Osteoblast (primary cell): ENCODE results near the gene DHRS1. TPM values are rescaled to one million over a fixed set of nuclear protein-coding genes. Genes with fewer than 3 reads are reported as not detected.
A peak's percentile ranks its signal among the peaks of the same experiment; 100 is the strongest.

Experiments used
- DNase-seq: peaks from one replicate; pipeline ENCODE4 v3.0.0; 2011; ENCODE audit warnings: low spot score, mixed read lengths; ENCODE audit not compliant: insufficient read length; ENCODE audit errors: missing footprints
- H2AFZ ChIP-seq: 2 replicates; pipeline ENCODE4 v1.6.0; 2011; ENCODE audit warnings: mild to moderate bottlenecking, low read length
- H3K27ac ChIP-seq: 2 replicates; pipeline ENCODE4 v1.5.1; 2011; ENCODE audit warnings: mild to moderate bottlenecking, low read depth, low read length, moderate library complexity
- H3K27me3 ChIP-seq: 2 replicates; pipeline ENCODE4 v1.6.0; 2012; ENCODE audit warnings: mild to moderate bottlenecking, control low read depth, inconsistent platforms, low read length, moderate library complexity; ENCODE audit not compliant: insufficient read depth
- H3K36me3 ChIP-seq: 2 replicates; pipeline ENCODE4 v1.5.1; 2011; ENCODE audit warnings: mild to moderate bottlenecking, low read length, control low read depth, moderate library complexity; ENCODE audit not compliant: insufficient read depth
- H3K4me1 ChIP-seq: 2 replicates; pipeline ENCODE4 v1.5.1; 2011; ENCODE audit warnings: mild to moderate bottlenecking, low read length, control low read depth, moderate library complexity; ENCODE audit not compliant: insufficient read depth
- H3K4me2 ChIP-seq: 2 replicates; pipeline ENCODE4 v1.6.0; 2011; ENCODE audit warnings: mild to moderate bottlenecking, low read length; ENCODE audit not compliant: insufficient read depth
- H3K4me3 ChIP-seq: fragments of 200-600 bp; sonication (generic); 3 replicates; pipeline ENCODE4 v1.5.1; 2012; ENCODE audit warnings: mild to moderate bottlenecking, low read length, inconsistent platforms; ENCODE audit not compliant: insufficient read depth
- H3K79me2 ChIP-seq: 2 replicates; pipeline ENCODE4 v1.6.0; 2012; ENCODE audit warnings: mild to moderate bottlenecking, low read length, control low read depth, inconsistent platforms; ENCODE audit not compliant: insufficient read depth
- H3K9me3 ChIP-seq: 2 replicates; pipeline ENCODE4 v1.5.1; 2011; ENCODE audit warnings: low read depth, low read length, control low read depth
- H4K20me1 ChIP-seq: 2 replicates; pipeline ENCODE4 v1.6.0; 2012; ENCODE audit warnings: mild to moderate bottlenecking, low read length, control low read depth; ENCODE audit not compliant: insufficient read depth
- total RNA-seq: library from RNA; depleted of rRNA; stranded (reverse); fragments of >200 nt; gene quantifications from 2 replicates; pipeline ENCODE4 v1.2.3, GENCODE V29; 2012
- TF ChIP-seq, protein P1 (sequence below): IDR thresholded peaks from 2 replicates; pipeline ENCODE4 v1.5.1; 2011; ENCODE audit warnings: mild to moderate bottlenecking, low read depth, low read length, moderate library complexity; ENCODE audit errors: extremely low read depth

DHRS1 gene
- total RNA-seq, 1 donor: 9.8 TPM

- peaks cover 15% of the 10 kb centered on the region for H3K4me1 ChIP-seq
- H2AFZ ChIP-seq: no peak overlapping the region
- H4K20me1 ChIP-seq: no peaks in the 10 kb centered on the region
- no peak overlapping the region for H3K4me2 ChIP-seq
- H3K4me3 ChIP-seq: no peak overlapping the region
- H3K79me2 ChIP-seq: no peaks in the 10 kb centered on the region
- H3K27me3 ChIP-seq: no peaks in the 10 kb centered on the region
- DNase-seq: peak; percentile 83
- TF ChIP-seq, protein P1, sequence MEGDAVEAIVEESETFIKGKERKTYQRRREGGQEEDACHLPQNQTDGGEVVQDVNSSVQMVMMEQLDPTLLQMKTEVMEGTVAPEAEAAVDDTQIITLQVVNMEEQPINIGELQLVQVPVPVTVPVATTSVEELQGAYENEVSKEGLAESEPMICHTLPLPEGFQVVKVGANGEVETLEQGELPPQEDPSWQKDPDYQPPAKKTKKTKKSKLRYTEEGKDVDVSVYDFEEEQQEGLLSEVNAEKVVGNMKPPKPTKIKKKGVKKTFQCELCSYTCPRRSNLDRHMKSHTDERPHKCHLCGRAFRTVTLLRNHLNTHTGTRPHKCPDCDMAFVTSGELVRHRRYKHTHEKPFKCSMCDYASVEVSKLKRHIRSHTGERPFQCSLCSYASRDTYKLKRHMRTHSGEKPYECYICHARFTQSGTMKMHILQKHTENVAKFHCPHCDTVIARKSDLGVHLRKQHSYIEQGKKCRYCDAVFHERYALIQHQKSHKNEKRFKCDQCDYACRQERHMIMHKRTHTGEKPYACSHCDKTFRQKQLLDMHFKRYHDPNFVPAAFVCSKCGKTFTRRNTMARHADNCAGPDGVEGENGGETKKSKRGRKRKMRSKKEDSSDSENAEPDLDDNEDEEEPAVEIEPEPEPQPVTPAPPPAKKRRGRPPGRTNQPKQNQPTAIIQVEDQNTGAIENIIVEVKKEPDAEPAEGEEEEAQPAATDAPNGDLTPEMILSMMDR: peak; percentile 1
- H3K36me3 ChIP-seq: peaks cover 25% of the 10 kb centered on the region
- no peak overlapping the region for H3K27ac ChIP-seq
- no peaks in the 10 kb centered on the region for H3K9me3 ChIP-seq
Measured at GRCh38 chr14:24308342-24309124, 9.0 kb upstream of the DHRS1 start.

- Histone ChIP-seq H3K36me3 (peaks cover 32% of the 10 kb centered on the region), H2AFZ (no peak within 1 kb of the TSS), H3K27ac (no peak within 1 kb of the TSS), H3K27me3 (no peaks in the 10 kb centered on the region), H3K9me3 (no peaks in the 10 kb centered on the region), H3K4me1 (peaks cover 15% of the 10 kb centered on the region), H3K79me2 (no peaks in the 10 kb centered on the region), H3K4me2 (no peak within 1 kb of the TSS), H4K20me1 (no peaks in the 10 kb centered on the region), H3K4me3 (no peak within 1 kb of the TSS)
- TF ChIP-seq, protein P1: peak; percentile 99
- DNase-seq: peak; percentile 97
Measured at GRCh38 chr14:24307575-24308341, 8.2 kb upstream of the DHRS1 start, which contains the start of gene CIDEB. CIDEB (minus strand) TSS chr14:24307977; CDS start chr14:24307858, 119 bp downstream.

GRCh38 chr14:24307156-24307574, 7.6 kb upstream of the DHRS1 start:
- TF ChIP-seq, protein P1: no peak
- H3K27me3 ChIP-seq: no peaks in the 10 kb centered on the region
- H3K4me1 ChIP-seq: peaks cover 15% of the 10 kb centered on the region

DNA sequence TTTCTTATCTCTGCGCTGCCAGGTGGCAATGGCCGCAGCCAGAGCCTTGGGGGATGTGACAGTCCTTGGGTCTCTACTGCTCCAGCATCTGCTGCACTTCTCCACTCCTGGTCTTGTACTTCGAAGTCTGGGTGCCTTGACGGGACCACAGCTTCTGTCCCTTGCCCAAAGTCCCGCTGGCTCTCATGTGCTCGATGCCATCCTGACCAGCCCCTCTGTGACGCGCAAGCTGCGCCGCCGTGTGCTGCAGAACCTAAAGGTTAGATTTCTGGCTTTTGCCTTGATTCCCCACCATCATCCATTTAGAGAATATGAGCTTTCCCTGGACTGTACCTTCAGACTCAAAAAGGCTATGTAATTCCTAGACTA, 4.4 kb upstream of the DHRS1 start:
- Histone ChIP-seq H2AFZ (no peak overlapping the region), H3K4me1 (peaks cover 13% of the 10 kb centered on the region), H3K9me3 (no peaks in the 10 kb centered on the region), H3K4me3 (no peak overlapping the region), H3K4me2 (no peak overlapping the region), H3K79me2 (peaks cover 18% of the 10 kb centered on the region), H3K27me3 (no peaks in the 10 kb centered on the region), H4K20me1 (peaks cover 2% of the 10 kb centered on the region), H3K36me3 (peaks cover 46% of the 10 kb centered on the region), H3K27ac (no peak overlapping the region)
- TF ChIP-seq, protein P1: no peak
- DNase-seq: no peak

More at GRCh38 chr14:24307156-24307574, 7.6 kb upstream of the DHRS1 start:
- no peak overlapping the region for H3K4me3 ChIP-seq
- H3K79me2 ChIP-seq: no peaks in the 10 kb centered on the region
- no peak overlapping the region for H2AFZ ChIP-seq
- H4K20me1 ChIP-seq: no peaks in the 10 kb centered on the region
- no peak overlapping the region for H3K27ac ChIP-seq
- no peak overlapping the region for H3K4me2 ChIP-seq
- peaks cover 38% of the 10 kb centered on the region for H3K36me3 ChIP-seq
- no peaks in the 10 kb centered on the region for H3K9me3 ChIP-seq
- no peak for DNase-seq
